Hindlimb muscle (tissue), 1 donor: ENCODE data around the gene MYH7. TPM values are rescaled to one million over a fixed set of nuclear protein-coding genes. Genes with fewer than 3 reads are reported as not detected.

Source experiments
- DNase-seq: peaks from one replicate; pipeline ENCODE4 v3.0.0-alpha.2; 2013
- polyA plus RNA-seq: library from polyadenylated mRNA; unstranded; fragments of 120-200 nt; gene quantifications from one replicate; pipeline ENCODE4 v1.2.1, GENCODE V29; 2013; ENCODE audit not compliant: insufficient read length

Gene MYH7
- polyA plus RNA-seq, 1 donor, result 525 TPM

DNA sequence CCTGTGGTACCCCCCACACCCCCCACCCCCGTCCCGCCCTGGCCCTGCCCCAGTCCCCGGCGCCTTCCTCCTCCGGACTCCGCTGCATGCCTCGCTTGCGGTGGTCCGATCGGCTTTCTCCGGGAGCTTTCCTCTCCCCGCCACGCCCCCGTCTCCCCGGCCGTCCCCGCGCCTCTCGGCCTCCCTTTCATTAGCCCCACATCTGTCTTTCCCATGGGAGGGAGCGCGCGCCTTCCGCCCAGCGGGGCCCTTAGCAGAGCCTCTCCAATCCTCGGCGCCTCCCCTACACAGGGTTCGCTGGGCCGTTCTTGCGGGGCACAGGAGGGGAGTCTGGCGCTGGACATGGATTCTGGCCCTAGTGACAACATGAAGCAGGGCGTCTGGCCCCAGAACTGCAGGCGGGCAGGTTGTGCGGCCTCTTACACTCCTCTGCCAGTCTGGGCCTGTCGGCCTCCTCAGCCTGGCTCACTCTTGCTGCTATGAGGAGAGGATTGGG is 69.0 kb downstream of the MYH7 start:
- DNase-seq, result peak; percentile 70

GRCh38 chr14:23365732-23366425 is 69.6 kb downstream of the MYH7 start:
- peak; percentile 87 for DNase-seq

DNA sequence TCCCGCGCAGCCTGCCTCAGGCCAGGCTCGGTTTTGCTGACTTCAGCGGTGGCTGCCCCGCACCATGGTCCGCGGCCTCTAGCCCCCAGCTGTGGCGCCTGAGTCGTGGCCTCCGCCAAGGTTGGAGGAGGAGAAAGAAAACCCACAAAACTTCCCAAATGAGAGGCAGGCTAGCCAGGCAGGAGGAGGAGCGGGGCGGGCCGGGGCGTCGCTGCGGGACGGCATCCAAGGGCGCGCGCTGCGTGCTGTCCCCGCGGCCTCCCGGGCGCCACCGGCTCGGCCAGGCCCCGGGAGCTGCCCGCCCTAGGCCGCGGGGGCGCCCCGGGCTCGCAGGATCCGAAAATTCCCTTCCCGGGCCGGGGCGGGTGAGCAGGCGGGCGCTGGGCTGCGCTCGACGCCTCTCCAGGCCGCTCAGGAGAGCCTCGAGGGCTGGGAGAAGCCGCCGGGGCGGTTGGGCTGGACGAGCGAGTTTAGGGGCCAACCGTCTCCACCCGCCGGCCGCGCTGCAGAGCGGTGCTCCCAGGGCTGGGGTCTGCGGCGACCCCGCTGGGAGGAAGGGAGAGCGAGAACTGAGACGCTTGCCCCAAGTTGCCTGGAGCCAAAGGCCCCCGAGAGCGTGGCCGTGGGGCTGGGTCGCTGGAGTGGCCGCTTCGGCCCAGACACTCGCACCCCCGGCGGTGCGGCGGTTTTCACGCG is 70.3 kb downstream of the MYH7 start, which contains the start of gene EFS:
TSS of gene EFS (minus strand) at position 137 of the 696 bp plus-strand sequence. CDS start 147 bp downstream, outside the sequence.
- DNase-seq, result peak; percentile 82

- peak; percentile 73 for DNase-seq
Measured at GRCh38 chr14:23364164-23365035, 71.1 kb downstream of the MYH7 start.

Other genes starting within 250 kb of the MYH7 start
- gene RNF212B, start 197.7 kb downstream of the MYH7 start, polyA plus RNA-seq, result 0.62 TPM
- 11.2 TPM for gene HOMEZ, start 149.5 kb downstream of the MYH7 start, polyA plus RNA-seq
- 16.8 TPM for gene PPP1R3E, start 132.8 kb downstream of the MYH7 start, polyA plus RNA-seq
- gene BCL2L2, start 128.8 kb downstream of the MYH7 start, polyA plus RNA-seq, result 35.6 TPM
- 112 TPM for gene PABPN1, start 114.2 kb downstream of the MYH7 start, polyA plus RNA-seq
- gene SLC22A17, start 82.8 kb downstream of the MYH7 start, polyA plus RNA-seq, result 21.2 TPM
- gene EFS, start 70.5 kb downstream of the MYH7 start, polyA plus RNA-seq, result 56.9 TPM
- not detected for gene IL25, start 62.9 kb downstream of the MYH7 start, polyA plus RNA-seq
- 1.6 TPM for gene CMTM5, start 58.6 kb downstream of the MYH7 start, polyA plus RNA-seq
- gene MYH6, start 27.4 kb downstream of the MYH7 start, polyA plus RNA-seq, result 3.2 TPM
- 34.3 TPM for gene NGDN, start 34.0 kb upstream of the MYH7 start, polyA plus RNA-seq
- gene ZFHX2, start 116.1 kb upstream of the MYH7 start, polyA plus RNA-seq, result 3.1 TPM
- gene THTPA, start 120.6 kb upstream of the MYH7 start, polyA plus RNA-seq, result 14.4 TPM
- gene AP1G2, start 132.1 kb upstream of the MYH7 start, polyA plus RNA-seq, result 18.0 TPM
- gene JPH4, start 143.1 kb upstream of the MYH7 start, polyA plus RNA-seq, result 0.49 TPM
- 0.10 TPM for gene DHRS2, start 200.7 kb upstream of the MYH7 start, polyA plus RNA-seq